Stimulated activated CD4-positive, alpha-beta T cell treated with anti-CD3 and anti-CD28 coated beads, Interleukin-4, amount 100 ng/mL, for 1 hour (primary cell): Measurements from ENCODE around the gene MORN5.

Experiments
- DNase-seq: peaks from one replicate; pipeline ENCODE4 v3.0.0-alpha.2; 2020

The MORN5 gene

GRCh38 chr9:122144836-122145591, 14.7 kb upstream of the MORN5 start:
- no peak for DNase-seq

- no peak for DNase-seq
Observed at GRCh38 chr9:122145592-122145863, 14.2 kb upstream of the MORN5 start.

GRCh38 chr9:122151267-122151828, 8.4 kb upstream of the MORN5 start:
- DNase-seq = no peak

GRCh38 chr9:122155796-122156195, 3.9 kb upstream of the MORN5 start:
- DNase-seq = no peak

- DNase-seq = peak; percentile 26
Observed at GRCh38 chr9:122158202-122158601, 1.5 kb upstream of the MORN5 start.

- DNase-seq = no peak
Observed at GRCh38 chr9:122159925-122160246, 178 bp downstream of the MORN5 start.

GRCh38 chr9:122162415-122162814, 2.7 kb downstream of the MORN5 start:
- DNase-seq = no peak

GRCh38 chr9:122164286-122164685, 4.6 kb downstream of the MORN5 start:
- DNase-seq = no peak

GRCh38 chr9:122168356-122168755, 8.6 kb downstream of the MORN5 start:
- DNase-seq = no peak

GRCh38 chr9:122172131-122172530, 12.4 kb downstream of the MORN5 start:
- DNase-seq = no peak

GRCh38 chr9:122173670-122174069, 14.0 kb downstream of the MORN5 start:
- no peak for DNase-seq

GRCh38 chr9:122176916-122177315, 17.2 kb downstream of the MORN5 start:
- DNase-seq = no peak

GRCh38 chr9:122179054-122179689, 19.5 kb downstream of the MORN5 start:
- DNase-seq = no peak

GRCh38 chr9:122179690-122180074, 20.0 kb downstream of the MORN5 start:
- no peak for DNase-seq

GRCh38 chr9:122180633-122181032, 20.9 kb downstream of the MORN5 start:
- DNase-seq = no peak

GRCh38 chr9:122183501-122183900, 23.8 kb downstream of the MORN5 start:
- no peak for DNase-seq

- no peak for DNase-seq
Observed at GRCh38 chr9:122184551-122184950, 24.8 kb downstream of the MORN5 start.

GRCh38 chr9:122186301-122186700, 26.6 kb downstream of the MORN5 start:
- no peak for DNase-seq

- no peak for DNase-seq
Observed at GRCh38 chr9:122186777-122187470, 27.2 kb downstream of the MORN5 start.

GRCh38 chr9:122188369-122188768, 28.7 kb downstream of the MORN5 start:
- DNase-seq = no peak

- no peak for DNase-seq
Observed at GRCh38 chr9:122190597-122191381, 31.1 kb downstream of the MORN5 start.

- no peak for DNase-seq
Observed at GRCh38 chr9:122191584-122191983, 31.9 kb downstream of the MORN5 start.

- no peak for DNase-seq
Observed at GRCh38 chr9:122192261-122192875, 32.7 kb downstream of the MORN5 start.
